Measurements from ENCODE around the gene SUPT3H. TPM values are rescaled to one million over a fixed set of nuclear protein-coding genes. Genes with fewer than 3 reads are reported as not detected.

Gene SUPT3H
- total and polyA plus RNA-seq, 2 donors from 2014 or later = 10.1 to 12.5 TPM

DNA sequence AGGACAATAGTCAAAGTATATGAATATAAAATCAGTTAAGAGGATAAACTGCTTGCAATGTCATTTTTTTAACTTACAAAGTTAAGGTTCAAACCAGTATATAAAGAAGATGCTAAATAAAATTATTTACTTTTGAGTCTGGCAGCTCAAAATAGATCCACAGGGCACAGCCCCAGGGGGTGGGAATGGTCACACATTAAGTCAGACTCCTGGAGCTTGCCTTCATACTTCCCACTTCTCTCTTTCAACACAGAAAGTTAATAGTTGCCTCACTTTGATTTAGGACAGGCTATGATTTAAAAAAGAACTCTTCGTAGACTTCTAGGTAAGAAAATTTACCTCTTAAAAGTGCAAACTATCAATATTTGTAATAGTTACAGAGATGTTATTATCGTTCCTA, 207.9 kb downstream of the SUPT3H start:
- no peak for FAIRE-seq
- Histone ChIP-seq H3K9me3 (ENCODE audit: control insufficient read depth in 2 of 3, insufficient read depth in 1 of 3, low read length in 3 of 3) (no peaks in the 10 kb centered on the region), H3K4me1 (ENCODE audit: control insufficient read depth in 2 of 3, insufficient read depth in 2 of 3, low read depth in 1 of 3, low read length in 3 of 3) (no peaks in the 10 kb centered on the region), H3K27ac (ENCODE audit: low read depth in 2 of 2, low read length in 2 of 2) (no peak overlapping the region), H3K4me3 (ENCODE audit: low read length in 3 of 3) (no peak overlapping the region), H3K9ac (ENCODE audit: low read length in 3 of 3) (no peak overlapping the region), H3K36me3 (ENCODE audit: control insufficient read depth in 2 of 3, insufficient read depth in 3 of 3, low read length in 3 of 3) (no peaks in the 10 kb centered on the region), H3K27me3 (ENCODE audit: control insufficient read depth, insufficient read depth, low read length) (no peaks in the 10 kb centered on the region)
- DNase-seq = no peak
- TF ChIP-seq CTCF (IDR thresholded peaks at IDR 0.05; ENCODE audit: borderline replicate concordance, extremely low read depth, insufficient read depth) = no peak
- intact Hi-C loops (cut with DNase I) = no loop called here

DNA sequence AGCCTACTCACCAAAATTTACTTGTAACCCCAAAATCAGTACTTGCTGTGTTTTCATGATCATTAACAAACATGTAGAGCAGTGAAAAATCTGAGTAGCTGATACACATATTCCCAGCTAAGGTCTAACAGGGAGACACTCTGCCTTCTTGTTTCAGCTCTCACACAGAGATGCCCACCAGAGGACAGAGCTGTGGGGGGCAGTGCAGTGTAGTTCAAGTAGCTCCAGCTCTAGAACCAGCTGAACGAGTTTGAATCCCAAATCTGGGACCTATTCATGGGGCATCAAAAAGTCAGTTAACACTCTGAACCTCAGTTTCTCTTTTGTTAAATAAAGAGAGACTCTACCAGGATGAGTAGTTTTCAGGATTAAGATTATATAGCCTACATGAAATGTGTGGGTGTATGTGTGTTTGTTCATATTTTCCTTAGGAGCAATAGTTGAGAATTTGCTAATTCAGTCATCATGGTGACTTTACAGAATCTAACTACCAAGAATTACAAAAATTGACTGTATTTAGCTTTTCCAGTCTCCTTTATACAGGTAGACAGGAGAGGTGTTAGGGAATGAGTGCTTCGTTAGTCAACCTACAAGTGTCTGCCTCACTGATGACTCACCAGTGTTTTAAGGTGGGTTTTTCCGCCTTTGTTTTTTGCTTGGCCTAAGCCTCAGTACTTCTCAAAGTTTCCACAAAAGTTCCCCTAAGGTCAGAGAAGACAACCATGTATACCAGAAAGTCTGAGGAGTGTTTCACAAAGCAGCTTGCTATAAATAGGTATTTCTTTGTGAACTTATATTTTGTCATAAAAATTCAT, 213.6 kb downstream of the SUPT3H start:
- DNase-seq (no peak), FAIRE-seq (no peak)
- no peak for TF ChIP-seq CTCF (IDR thresholded peaks at IDR 0.05; ENCODE audit: borderline replicate concordance, extremely low read depth, insufficient read depth)
- no peak overlapping the region for H3K4me3 ChIP-seq (ENCODE audit: low read length in 3 of 3)
- H3K27ac ChIP-seq (ENCODE audit: low read depth in 2 of 2, low read length in 2 of 2) = no peak overlapping the region
- no peaks in the 10 kb centered on the region for H3K36me3 ChIP-seq (ENCODE audit: control insufficient read depth in 2 of 3, insufficient read depth in 3 of 3, low read length in 3 of 3)
- intact Hi-C loops (cut with DNase I) = no loop called here
- H3K27me3 ChIP-seq (ENCODE audit: control insufficient read depth, insufficient read depth, low read length) = no peaks in the 10 kb centered on the region
- no peak overlapping the region for H3K9ac ChIP-seq (ENCODE audit: low read length in 3 of 3)
- no peaks in the 10 kb centered on the region for H3K4me1 ChIP-seq (ENCODE audit: control insufficient read depth in 2 of 3, insufficient read depth in 2 of 3, low read depth in 1 of 3, low read length in 3 of 3)
- H3K9me3 ChIP-seq (ENCODE audit: control insufficient read depth in 2 of 3, insufficient read depth in 1 of 3, low read length in 3 of 3) = no peaks in the 10 kb centered on the region

- TF ChIP-seq CTCF (IDR thresholded peaks at IDR 0.05; ENCODE audit: borderline replicate concordance, extremely low read depth, insufficient read depth) = no peak
- DNase-seq (no peak), FAIRE-seq (no peak)
- intact Hi-C loops (cut with DNase I) = no loop called here
- Histone ChIP-seq H3K4me1 (ENCODE audit: control insufficient read depth in 2 of 3, insufficient read depth in 2 of 3, low read depth in 1 of 3, low read length in 3 of 3) (no peaks in the 10 kb centered on the region), H3K9ac (ENCODE audit: low read length in 3 of 3) (no peak overlapping the region), H3K4me3 (ENCODE audit: low read length in 3 of 3) (no peak overlapping the region), H3K9me3 (ENCODE audit: control insufficient read depth in 2 of 3, insufficient read depth in 1 of 3, low read length in 3 of 3) (no peaks in the 10 kb centered on the region), H3K27me3 (ENCODE audit: control insufficient read depth, insufficient read depth, low read length) (no peaks in the 10 kb centered on the region), H3K36me3 (ENCODE audit: control insufficient read depth in 2 of 3, insufficient read depth in 3 of 3, low read length in 3 of 3) (no peaks in the 10 kb centered on the region), H3K27ac (ENCODE audit: low read depth in 2 of 2, low read length in 2 of 2) (no peak overlapping the region)
Observed at GRCh38 chr6:45160305-45160704, 217.4 kb downstream of the SUPT3H start.
